GM12801 (cell line): ENCODE results near the gene HS2ST1.

Experiments used
- TF ChIP-seq, protein P1 (sequence below): IDR thresholded peaks from one replicate; pipeline ENCODE4 v1.5.1; 2011; ENCODE audit warnings: control low read depth; ENCODE audit not compliant: insufficient read length; ENCODE audit errors: extremely low read depth

HS2ST1 gene

DNA sequence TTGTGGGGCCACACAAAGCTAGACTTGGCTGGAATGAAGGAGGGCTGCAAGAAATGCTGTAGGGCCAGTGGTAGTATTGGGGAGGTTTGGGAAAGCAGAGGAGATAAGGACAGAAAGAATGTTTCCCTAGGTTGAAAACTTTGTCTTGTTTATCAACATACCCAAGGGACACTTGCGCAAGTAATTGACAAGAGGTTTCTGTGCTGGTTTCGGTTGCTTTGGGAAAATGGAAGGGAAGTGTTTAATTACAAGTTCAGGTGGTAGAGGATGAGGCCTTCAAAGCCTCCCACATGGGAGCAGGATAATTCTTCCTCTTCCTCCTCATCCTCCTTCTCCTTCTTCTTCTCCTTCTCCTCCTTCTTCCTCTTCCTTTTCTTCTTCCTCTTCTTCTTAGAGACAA, 232.1 kb downstream of the HS2ST1 start:
- TF ChIP-seq, protein P1, sequence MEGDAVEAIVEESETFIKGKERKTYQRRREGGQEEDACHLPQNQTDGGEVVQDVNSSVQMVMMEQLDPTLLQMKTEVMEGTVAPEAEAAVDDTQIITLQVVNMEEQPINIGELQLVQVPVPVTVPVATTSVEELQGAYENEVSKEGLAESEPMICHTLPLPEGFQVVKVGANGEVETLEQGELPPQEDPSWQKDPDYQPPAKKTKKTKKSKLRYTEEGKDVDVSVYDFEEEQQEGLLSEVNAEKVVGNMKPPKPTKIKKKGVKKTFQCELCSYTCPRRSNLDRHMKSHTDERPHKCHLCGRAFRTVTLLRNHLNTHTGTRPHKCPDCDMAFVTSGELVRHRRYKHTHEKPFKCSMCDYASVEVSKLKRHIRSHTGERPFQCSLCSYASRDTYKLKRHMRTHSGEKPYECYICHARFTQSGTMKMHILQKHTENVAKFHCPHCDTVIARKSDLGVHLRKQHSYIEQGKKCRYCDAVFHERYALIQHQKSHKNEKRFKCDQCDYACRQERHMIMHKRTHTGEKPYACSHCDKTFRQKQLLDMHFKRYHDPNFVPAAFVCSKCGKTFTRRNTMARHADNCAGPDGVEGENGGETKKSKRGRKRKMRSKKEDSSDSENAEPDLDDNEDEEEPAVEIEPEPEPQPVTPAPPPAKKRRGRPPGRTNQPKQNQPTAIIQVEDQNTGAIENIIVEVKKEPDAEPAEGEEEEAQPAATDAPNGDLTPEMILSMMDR = no peak

DNA sequence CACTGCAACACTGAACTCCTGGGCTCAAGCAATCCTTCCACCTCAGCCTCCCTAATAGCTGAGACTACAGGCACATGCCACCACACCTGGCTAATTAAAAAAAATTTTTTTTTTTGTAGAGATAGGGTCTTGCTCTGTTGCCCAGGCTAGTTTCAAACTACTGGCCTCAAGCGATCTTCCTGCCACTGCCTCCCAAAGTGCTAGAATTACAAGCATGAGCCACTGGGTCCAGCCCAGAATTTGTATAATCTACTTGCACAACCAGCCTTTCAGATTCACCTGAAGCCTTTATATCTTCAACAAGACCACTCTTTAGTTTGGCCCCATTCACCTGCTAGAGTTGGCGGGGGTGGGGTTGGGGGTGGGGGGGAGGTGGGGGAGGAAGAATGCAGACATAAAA, 232.6 kb downstream of the HS2ST1 start:
- TF ChIP-seq, protein P1 = no peak

DNA sequence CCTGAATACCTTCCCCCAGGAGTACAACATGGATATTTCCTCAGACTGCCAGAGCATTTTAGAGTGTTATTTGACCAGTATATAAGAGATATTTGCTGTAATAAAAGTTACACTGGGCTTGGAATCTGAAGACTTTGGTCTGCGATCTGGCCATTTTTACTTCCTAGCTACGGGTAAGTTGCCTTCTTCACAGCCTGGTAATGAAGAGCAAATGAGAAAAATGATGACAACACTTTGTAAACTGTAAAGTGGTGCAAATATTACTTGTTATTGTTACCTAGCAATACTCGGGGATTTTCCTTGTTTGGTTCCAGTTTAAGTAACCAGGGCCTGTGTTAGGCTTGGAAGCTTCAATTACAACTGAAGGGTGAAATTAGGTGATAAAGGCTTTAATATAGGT, 233.4 kb downstream of the HS2ST1 start:
- TF ChIP-seq, protein P1 = no peak

DNA sequence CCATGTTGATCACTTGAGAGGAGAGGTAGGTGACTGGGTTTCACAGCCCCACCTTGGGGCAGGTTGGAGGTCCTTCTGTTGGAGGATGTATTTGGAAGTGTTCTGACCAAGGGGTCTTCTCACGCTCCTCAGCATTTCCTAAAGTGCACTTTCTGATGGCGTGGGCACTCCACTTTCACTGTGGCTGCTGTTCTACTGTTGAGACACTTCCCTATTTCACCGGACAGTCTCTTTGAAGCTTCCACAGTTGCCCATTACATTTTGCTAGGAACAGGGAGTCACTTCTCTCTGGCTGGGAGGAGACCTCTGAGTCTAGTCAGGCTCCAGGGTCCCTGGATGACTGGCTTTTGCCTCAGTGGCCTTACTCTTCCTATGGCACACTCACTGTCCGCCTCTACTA, 234.2 kb downstream of the HS2ST1 start:
- TF ChIP-seq, protein P1 = no peak

DNA sequence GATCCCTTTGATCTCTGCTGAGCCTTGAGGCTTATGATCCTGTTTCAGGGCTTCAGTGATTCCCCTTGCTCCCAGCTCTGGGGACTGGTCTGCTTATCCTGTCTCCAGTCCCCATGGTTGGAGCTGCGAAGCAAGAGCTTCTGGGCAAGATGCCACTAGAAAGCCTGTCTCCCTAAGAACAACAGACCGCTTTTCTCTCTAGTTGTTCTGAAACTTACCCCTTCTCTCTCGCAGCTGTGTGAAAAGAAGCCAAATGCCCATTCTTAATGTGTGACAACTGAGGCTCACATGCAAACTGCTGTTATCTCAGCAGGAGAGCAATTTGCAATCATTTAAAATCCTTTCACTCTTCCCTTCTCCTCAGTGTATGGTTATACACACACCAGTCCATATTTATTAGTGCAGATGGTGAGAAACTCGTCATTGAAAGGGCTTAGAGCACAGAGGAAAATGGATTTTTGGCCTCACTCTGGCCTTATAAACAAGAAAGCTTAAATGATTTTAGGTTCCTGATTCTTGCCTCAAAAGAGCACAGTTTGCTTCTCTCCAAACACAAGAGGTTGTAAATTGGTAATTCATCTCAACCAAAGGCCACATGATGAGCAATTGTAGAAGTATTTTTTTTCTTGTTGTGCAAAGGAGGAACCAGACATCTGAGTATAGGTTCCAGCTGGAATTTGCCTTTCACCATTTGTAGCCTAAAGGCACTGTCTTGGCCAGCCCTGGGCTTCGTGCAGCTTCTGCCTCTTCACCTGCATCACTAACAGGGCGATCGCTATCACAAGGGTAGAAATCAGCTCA, 235.0 kb downstream of the HS2ST1 start:
- TF ChIP-seq, protein P1 = no peak

DNA sequence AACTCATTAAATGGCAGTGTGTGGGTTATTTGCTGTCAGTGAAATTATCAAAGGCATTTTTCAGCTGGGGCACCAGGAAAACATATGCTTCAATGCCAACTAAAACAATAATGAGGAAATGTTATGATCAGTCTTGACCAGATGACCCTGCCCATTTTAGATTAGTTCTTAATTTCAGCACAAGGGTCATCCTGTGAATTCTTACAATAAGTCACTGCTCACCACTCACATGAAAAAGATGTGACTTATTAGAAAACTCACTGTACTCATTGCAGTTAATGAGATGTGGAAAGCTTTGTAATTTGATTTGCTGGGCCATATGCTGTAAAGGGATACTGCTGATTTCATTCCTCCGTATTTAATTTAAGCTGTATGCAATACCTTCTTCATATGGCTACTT, 235.7 kb downstream of the HS2ST1 start:
- TF ChIP-seq, protein P1 = no peak

DNA sequence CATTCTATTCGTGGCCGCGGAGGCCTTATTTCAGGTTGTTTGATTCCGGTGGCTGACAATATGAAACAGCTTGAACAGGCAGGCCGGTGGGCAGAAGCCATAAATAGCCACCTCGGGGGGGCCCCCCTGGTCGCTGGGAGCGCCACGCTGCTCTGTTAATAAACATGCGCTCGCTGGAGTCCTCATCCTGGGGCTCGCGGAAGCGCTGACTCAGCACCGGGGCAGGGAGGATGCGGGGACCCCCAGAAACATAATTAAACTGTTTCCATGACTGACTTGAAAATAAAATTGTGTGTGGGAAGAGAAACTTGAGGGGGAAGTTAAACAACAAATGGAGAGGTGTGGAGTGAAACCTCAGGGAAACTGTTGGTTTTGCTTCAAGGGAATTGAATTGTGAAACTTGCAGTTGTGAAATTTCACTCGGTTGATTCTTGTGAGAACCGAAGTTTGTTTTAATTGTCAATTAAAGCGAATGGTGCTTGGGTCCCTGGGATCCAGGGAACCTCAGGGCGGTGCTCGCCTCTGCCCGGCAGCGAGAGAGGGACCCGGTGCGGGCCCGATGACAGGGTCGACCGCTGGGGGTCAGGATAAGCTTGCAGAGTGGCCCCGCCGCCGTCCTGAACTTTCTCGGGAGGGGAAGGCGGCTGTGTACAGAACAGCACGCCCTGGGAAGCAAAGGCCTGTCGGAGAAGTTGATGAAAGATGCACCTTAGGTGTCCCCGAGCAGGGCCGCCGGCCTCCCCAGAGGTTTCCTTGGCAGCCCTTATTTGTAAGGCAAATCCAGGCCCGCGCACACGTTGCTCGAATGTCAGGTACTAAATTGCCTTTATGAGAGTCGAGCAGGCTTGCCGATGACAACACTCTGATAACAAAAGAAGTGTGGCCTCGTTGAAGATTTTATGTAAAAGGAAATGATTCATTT, 237.3 kb downstream of the HS2ST1 start:
- TF ChIP-seq, protein P1 = no peak
